SK-N-MC (cell line): ENCODE results near the gene AMFR.
A peak's percentile ranks its signal among the peaks of the same experiment; 100 is the strongest.

Experiments used
- DNase-seq: peaks from one replicate; pipeline ENCODE4 v3.0.0-alpha.2; 2011; ENCODE audit warnings: low read depth, low spot score
- H3K27ac ChIP-seq: fragments of 200-600 bp; sonication (generic); 2 replicates; pipeline ENCODE4 v1.5.1; 2016; ENCODE audit warnings: mixed run types
- H3K36me3 ChIP-seq: fragments of 200-600 bp; sonication (generic); 2 replicates; pipeline ENCODE4 v1.6.1; 2017; ENCODE audit warnings: antibody characterized with exemption, low read length, mixed read lengths; ENCODE audit not compliant: insufficient read depth
- H3K4me3 ChIP-seq: fragments of 200-600 bp; sonication (generic); 2 replicates; pipeline ENCODE4 v1.5.1; 2016
- H3K9ac ChIP-seq: fragments of 200-600 bp; sonication (generic); 2 replicates; pipeline ENCODE4 v1.8.0; 2017; ENCODE audit warnings: mixed run types, mixed read lengths; ENCODE audit not compliant: insufficient read length
- H3K9me3 ChIP-seq: fragments of 200-600 bp; sonication (generic); 2 replicates; pipeline ENCODE4 v1.6.1; 2017; ENCODE audit warnings: low read depth, mild to moderate bottlenecking, antibody characterized with exemption, low read length, moderate library complexity, mixed read lengths
- EZH2 ChIP-seq: fragments of 200-600 bp; sonication (generic); IDR thresholded peaks from one replicate; pipeline ENCODE4 v1.6.1; 2017; ENCODE audit warnings: antibody characterized with exemption
- FOXP2 ChIP-seq: optimal IDR thresholded peaks from 2 replicates; pipeline ENCODE3; 2011; ENCODE audit warnings: mild to moderate bottlenecking, moderate library complexity; ENCODE audit not compliant: insufficient read depth; ENCODE audit errors: extremely low read length, control extremely low read depth
- POLR2AphosphoS5 ChIP-seq: IDR thresholded peaks from 2 replicates; pipeline ENCODE4 v1.6.1; 2012; ENCODE audit warnings: mild to moderate bottlenecking, low read depth, low read length, borderline replicate concordance

Gene AMFR

DNA sequence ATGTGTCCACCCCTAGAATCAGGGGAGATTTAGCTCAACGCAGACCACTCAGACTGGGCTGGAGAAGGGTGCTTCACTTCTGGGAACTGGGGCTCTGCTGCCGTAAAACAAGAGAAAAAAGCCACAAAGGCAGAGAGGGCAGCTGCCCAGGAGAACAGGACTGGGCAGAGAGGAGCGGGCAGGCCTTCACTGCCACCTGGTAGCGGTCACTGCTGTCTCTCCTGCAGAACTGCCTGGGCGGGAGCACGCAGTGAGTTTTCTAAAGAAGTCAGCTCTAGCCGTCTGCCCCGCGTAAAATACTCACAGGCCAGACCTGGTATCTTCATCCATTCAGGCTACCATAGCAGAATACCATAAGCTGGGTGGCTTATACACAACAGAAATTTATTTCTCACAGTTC is 103.8 kb downstream of the AMFR start:
- DNase-seq, result no peak
- no peak for TF ChIP-seq EZH2
- no peak for TF ChIP-seq FOXP2
- no peak for TF ChIP-seq POLR2AphosphoS5
- Histone ChIP-seq H3K27ac (no peak overlapping the region), H3K9me3 (no peaks in the 10 kb centered on the region), H3K36me3 (no peaks in the 10 kb centered on the region), H3K9ac (no peak overlapping the region), H3K4me3 (no peak overlapping the region)

DNA sequence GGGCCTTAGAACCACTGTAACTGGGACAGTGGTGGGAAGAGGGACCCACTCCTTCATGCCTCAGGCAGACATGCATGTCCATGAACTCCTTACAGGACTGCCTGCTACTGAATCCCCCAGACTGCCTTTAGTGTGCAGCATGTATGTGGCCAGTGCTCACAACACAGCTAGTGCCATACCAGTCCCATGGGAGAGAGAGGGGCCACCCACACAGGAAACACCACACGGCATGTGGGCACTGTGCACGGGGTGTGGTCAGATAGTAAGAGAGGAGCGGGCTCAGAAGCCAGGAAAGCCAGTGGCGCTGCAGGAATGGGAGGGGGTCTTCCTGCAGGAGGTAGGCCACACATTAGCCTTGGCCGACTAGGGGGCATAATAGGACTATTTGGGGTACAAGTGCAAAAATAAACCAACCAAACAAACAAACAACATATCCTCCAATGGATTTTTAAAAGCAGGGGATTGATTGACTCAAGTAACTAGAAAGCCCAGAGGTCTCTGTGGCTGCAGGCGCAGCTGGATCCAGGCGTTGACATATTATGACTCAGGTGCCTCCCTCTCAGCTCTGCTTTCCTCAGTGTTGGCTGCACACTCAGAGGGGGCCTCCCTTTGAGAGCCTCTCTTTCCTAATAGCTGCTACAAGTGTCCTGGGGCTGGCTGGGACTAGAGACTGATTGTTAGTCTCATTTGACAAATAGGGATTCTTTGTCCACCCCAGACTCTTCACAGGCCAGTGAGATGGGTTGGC is 104.4 kb downstream of the AMFR start:
- no peaks in the 10 kb centered on the region for H3K36me3 ChIP-seq
- TF ChIP-seq EZH2, result no peak
- TF ChIP-seq POLR2AphosphoS5, result no peak
- TF ChIP-seq FOXP2, result no peak
- no peaks in the 10 kb centered on the region for H3K9me3 ChIP-seq
- no peak overlapping the region for H3K4me3 ChIP-seq
- H3K27ac ChIP-seq, result no peak overlapping the region
- H3K9ac ChIP-seq, result no peak overlapping the region
- DNase-seq, result no peak

DNA sequence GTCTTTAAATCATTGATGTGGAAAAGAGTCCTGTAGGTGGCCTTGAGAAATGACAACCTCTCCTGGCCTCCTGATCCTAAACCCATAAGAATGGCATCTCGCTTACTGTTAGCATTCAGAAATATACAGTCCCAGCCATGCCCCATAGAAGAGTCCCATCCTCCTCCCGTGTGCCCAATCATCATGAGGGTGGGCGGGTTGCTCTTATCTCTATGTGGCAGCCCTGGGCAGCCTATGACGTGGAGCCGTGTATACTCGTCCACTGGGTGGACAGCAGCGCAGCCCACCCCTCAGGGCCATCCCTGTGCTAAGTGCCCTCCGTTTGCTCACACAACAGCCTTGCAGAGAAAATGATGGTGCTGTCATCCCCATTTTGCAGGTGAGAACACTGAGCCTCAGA is 105.3 kb downstream of the AMFR start:
- Histone ChIP-seq H3K9ac (no peak overlapping the region), H3K4me3 (no peak overlapping the region), H3K27ac (no peak overlapping the region), H3K9me3 (no peaks in the 10 kb centered on the region), H3K36me3 (no peaks in the 10 kb centered on the region)
- TF ChIP-seq POLR2AphosphoS5, result no peak
- no peak for TF ChIP-seq FOXP2
- TF ChIP-seq EZH2, result no peak
- no peak for DNase-seq

DNA sequence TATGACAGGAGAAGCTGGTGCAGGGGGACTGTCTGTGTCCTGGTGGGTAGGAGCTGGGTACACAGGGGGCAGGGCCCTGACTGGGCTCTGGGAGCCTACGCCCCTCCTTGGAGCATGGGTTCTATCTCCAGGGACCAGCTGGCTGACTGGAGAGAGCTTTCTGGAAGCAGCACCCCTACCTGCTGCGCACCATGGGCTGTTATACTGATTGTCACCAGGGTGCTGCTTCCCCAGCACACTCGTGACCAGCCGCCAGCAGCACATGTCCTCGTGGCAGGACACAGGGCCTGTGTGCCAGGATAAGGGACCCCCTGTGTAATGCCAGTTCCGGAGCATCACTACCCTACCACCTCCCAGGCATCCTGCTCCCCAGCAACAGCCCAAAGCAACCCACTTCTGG is 106.0 kb downstream of the AMFR start:
- no peak overlapping the region for H3K4me3 ChIP-seq
- H3K27ac ChIP-seq, result no peak overlapping the region
- TF ChIP-seq FOXP2 (no peak), POLR2AphosphoS5 (no peak), EZH2 (no peak)
- no peaks in the 10 kb centered on the region for H3K36me3 ChIP-seq
- no peak for DNase-seq
- no peaks in the 10 kb centered on the region for H3K9me3 ChIP-seq
- H3K9ac ChIP-seq, result no peak overlapping the region

DNA sequence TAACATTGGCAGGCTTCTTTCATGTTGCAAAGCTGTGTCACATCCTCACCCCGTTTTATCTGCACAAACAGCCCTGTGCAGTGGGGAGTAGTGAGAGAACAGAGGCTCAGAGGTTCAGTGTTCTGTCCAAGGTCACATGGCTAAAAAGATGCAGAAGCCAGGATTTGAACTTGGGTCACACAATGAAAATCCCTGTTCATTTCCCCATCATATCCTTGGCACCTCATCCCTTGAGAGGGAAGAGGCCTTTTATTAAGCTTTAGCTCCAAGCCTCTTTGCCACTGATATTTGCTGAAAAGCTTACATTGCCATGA is 106.6 kb downstream of the AMFR start:
- Histone ChIP-seq H3K9me3 (no peaks in the 10 kb centered on the region), H3K27ac (no peak overlapping the region), H3K4me3 (no peak overlapping the region), H3K9ac (no peak overlapping the region), H3K36me3 (no peaks in the 10 kb centered on the region)
- TF ChIP-seq EZH2 (no peak), POLR2AphosphoS5 (no peak), FOXP2 (no peak)
- no peak for DNase-seq

DNA sequence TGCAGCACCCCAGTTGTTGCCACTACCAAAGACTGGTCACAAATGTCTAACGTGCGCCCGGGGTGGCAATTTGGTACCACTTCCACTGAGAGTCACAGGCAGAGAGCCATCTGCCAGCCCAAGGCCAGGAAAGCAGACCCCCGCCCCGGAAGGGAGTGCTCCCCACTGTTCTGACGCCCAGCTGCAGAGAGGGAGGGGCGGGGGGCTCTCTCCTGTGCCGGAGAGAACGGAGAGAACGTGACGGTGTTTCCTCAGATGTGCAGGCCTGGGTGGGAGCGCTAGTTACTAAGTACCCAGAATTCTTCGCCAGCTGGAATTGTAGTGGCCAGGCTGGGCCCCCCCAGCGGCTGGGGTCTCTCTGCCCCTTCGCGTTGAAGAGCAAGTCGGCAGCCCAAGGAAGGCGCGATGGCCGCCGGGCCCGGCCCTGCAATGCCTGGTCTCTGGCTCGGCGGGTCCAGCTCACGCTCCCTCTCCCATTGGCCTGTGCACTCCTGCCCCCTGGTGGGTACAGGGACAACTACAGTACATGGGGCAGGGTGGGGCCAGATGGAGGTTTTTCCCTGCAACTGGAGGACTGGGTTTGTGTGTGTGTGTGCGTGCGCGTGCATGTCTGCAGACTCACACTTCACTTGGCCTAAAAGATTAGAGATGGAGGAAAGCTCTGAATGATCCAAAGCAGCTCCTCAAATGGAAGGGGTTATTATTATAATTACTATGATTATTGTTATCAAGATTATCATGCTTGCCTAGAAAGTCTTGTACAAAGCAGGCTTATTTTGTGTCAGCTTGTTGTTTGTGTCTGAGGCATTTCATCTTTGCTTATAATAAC is 107.1 kb downstream of the AMFR start:
- DNase-seq, result no peak
- H3K36me3 ChIP-seq, result no peaks in the 10 kb centered on the region
- no peak overlapping the region for H3K27ac ChIP-seq
- TF ChIP-seq POLR2AphosphoS5, result no peak
- H3K4me3 ChIP-seq, result peak overlapping the region; percentile 49; the same call in 1 of the 2 replicates
- no peaks in the 10 kb centered on the region for H3K9me3 ChIP-seq
- H3K9ac ChIP-seq, result no peak overlapping the region

DNA sequence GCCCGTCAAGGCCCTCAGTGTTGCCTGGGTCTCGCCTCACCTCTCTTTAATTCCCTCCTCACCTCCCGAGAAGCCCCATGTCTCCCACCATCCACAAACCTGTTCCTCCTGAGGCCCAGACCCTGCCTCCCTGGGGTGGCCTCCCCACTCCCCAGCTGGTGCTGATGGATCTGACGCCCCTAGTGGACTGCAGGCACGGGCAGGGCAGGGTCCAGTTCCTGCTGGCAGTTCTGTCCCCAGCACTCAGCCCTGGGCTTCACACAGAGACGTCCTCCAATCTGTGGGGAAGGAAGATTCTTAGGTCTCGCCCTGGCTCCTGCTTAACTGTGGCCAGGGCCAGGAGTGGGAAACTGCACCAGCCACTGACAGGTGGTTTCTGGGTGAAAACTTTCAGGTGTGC is 108.8 kb downstream of the AMFR start:
- H3K27ac ChIP-seq, result no peak overlapping the region
- DNase-seq, result no peak
- no peak for TF ChIP-seq POLR2AphosphoS5
- TF ChIP-seq FOXP2, result no peak
- TF ChIP-seq EZH2, result no peak

DNA sequence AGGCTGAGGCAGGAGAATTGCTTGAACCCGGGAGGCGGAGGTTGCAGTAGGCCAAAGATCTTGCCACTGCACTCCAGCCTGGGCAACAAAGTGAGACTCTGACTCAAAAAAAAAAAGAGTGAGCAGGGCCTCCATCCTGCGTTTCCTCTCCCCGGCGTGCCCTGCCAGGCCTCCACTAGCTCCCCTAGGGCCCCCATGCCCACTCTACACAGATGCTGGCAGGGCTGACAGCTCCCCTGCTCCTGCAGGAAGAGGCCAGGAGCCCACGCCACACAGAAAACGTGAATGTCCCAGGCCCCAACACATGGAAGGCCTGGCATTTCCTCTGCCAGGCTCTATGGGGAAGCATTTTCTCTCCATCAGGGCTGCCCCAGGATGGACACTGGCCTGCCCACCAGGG is 109.4 kb downstream of the AMFR start:
- Histone ChIP-seq H3K9me3 (no peaks in the 10 kb centered on the region), H3K9ac (no peak overlapping the region), H3K36me3 (no peaks in the 10 kb centered on the region), H3K4me3 (no peak overlapping the region), H3K27ac (no peak overlapping the region)
- no peak for DNase-seq
- TF ChIP-seq EZH2 (no peak), FOXP2 (no peak), POLR2AphosphoS5 (no peak)

More for the DNA sequence above, 108.8 kb downstream of the AMFR start:
- H3K4me3 ChIP-seq, result no peak overlapping the region
- H3K36me3 ChIP-seq, result no peaks in the 10 kb centered on the region
- H3K9ac ChIP-seq, result no peak overlapping the region
- no peaks in the 10 kb centered on the region for H3K9me3 ChIP-seq
